GM12874 (cell line): ENCODE data around the gene KSR2.
A peak's percentile ranks its signal among the peaks of the same experiment; 100 is the strongest.

Experiments used
- TF ChIP-seq, protein P1 (sequence below): IDR thresholded peaks from 2 replicates; pipeline ENCODE4 v1.5.1; 2011; ENCODE audit warnings: low read depth, mild to moderate bottlenecking, control low read depth, low read length, moderate library complexity; ENCODE audit not compliant: insufficient read depth

The KSR2 gene

DNA sequence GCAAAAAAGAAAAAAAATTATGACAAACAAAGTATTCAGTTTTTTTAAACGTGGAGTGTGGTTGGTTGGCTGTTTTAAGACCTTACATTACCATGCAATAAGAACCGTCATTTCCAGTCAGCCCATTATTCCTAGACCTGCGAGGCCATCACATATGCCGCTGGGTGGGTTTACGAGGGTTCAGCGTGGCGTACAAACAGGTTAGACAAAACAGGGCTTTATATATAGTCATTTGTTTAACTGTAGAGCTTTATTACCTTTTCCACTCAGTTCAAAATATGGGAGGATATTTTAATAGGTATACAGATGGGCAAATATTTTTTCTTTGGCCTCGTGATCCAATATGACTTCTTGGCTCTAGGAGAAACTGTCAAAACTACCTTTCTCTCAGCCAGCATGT lies 67.2 kb downstream of the KSR2 start:
- TF ChIP-seq, protein P1, sequence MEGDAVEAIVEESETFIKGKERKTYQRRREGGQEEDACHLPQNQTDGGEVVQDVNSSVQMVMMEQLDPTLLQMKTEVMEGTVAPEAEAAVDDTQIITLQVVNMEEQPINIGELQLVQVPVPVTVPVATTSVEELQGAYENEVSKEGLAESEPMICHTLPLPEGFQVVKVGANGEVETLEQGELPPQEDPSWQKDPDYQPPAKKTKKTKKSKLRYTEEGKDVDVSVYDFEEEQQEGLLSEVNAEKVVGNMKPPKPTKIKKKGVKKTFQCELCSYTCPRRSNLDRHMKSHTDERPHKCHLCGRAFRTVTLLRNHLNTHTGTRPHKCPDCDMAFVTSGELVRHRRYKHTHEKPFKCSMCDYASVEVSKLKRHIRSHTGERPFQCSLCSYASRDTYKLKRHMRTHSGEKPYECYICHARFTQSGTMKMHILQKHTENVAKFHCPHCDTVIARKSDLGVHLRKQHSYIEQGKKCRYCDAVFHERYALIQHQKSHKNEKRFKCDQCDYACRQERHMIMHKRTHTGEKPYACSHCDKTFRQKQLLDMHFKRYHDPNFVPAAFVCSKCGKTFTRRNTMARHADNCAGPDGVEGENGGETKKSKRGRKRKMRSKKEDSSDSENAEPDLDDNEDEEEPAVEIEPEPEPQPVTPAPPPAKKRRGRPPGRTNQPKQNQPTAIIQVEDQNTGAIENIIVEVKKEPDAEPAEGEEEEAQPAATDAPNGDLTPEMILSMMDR = no peak

DNA sequence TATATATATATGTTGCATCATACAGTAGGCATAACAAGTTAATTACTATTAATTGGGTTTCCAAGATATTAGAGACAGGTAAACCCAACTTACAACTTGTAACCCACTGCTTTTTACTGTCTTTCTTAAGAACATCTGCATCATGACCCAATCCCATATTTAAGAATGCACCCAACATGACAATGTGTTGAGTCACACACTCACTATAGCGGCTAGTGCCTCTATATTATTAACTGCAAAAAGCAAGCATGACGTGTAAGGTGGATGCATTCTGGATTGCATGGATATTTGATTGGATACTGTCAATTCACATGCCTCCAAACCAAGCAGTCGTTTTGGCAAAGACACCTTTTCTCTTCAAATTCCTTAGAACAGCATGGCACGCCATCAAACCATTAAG lies 68.2 kb downstream of the KSR2 start:
- TF ChIP-seq, protein P1 = no peak

DNA sequence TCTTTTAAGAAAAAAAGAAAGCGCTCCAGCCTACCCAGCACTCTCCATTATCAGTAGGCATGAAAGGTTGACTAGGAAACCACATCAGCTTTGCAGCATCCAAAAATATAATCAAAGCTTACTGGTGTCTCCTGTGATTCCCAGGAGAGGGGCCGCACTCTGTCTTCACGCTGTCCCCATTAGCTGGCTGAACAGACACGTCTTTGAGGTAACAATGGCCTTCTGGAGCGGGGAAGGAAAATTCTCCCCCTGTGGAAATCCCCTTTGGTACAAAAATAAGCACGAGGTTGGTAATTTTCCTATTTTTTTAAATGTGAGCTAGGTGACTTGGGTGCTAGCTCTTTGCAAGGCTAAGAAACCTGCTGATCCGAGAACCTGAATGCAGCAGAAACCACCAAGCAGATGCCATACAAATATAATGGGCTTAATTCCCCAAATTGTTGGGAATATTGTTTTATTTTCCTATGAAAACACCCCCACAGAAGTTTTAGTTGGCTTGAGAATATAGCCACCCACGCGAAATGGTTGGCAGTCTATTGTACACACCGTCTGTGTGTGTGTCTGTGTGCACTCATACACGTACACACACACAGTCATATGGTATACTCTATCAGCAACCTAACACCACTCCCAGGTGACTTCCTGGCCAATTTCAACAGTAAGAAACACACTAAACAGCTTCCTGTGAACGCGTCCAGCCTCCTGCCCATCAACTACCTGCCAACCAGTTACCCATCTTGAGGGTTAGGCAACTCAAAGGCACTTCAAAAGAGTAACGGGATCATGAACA lies 71.2 kb downstream of the KSR2 start:
- TF ChIP-seq, protein P1 = no peak

DNA sequence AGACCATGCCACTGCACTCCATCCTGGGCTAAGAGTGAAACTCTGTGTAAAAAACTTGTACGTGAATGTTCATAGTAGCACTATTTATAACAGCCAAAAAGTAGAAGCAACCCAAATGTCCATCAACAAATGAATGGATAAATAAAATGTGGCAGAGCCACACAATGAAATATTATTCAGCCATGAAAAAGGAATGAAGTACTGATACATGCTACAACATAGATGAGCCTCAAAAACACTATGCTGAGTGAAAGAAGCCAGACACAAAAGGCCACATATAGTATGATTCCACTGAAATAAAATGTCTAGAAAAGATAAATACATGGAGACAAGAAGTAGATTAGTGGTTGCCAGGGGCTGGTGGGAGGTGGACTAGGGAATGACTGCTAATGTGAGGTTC lies 72.8 kb downstream of the KSR2 start:
- TF ChIP-seq, protein P1 = no peak

DNA sequence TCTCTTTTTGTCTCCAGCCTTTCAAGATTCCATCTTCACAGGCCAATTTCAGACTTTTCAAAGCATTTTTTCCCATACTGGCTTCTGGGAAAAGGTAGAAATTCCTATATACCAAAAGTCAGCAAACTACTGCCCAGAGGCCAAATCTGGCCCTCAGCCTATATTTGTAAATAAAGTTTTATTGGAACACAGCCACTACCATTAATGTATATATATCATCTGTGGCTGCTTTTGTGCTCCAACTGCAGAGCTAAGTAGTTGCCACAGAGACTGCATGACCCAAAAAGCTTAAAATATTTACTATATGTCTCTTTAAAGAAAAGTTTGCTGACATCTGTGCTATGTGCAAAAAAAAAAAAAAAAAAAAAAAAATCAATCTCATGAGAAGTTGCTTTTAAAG lies 76.3 kb downstream of the KSR2 start:
- TF ChIP-seq, protein P1 = no peak

DNA sequence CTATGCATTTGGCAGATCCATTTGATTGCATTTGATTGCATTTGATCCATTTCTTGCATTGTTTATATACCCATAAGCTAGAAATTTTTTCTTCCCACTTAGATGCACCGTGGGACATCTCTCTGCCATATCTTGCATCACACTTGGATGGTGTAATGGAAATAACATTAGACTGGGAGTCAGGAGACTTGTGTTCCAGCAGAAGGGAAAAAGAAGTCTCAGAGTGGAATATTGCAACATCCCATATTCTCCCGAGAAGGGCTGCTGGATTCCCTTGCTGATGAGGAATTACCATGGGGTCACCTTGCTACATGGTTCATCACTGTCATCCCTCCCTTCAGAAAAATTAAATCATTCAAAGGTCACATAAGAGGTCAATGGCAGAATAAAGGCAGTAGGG lies 78.1 kb downstream of the KSR2 start:
- TF ChIP-seq, protein P1 = no peak

DNA sequence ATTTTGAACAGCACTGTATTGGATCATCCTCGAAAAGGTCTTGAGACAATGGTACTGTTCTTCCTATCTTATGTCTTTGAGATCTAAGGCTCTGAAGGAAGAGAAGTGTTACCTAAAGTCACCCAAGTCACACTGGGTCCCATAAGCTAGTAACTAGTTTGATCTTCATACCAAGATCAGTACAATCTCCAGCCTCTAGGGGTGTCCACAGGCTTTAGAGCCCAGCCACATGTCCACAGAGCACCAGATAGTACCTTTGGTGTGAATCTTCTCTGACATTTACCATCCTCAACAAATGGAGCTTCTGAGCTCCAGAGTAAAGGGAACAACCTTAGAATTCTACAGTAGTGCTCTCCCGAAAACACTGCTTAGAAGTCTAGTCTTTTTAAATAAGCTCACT lies 78.7 kb downstream of the KSR2 start:
- TF ChIP-seq, protein P1 = 0 out of 2 replicates have a peak, but pooled peaks have one; percentile 13
